Embryonic facial prominence (tissue), 1 donor: ENCODE results near the gene KIF6.

Experiments
- DNase-seq: peaks from one replicate; pipeline ENCODE4 v3.0.0-alpha.2; 2016; ENCODE audit errors: extremely low spot score

KIF6 gene

GRCh38 chr6:39319621-39320362 lies 405.4 kb downstream of the KIF6 start:
- no peak for DNase-seq

- DNase-seq, result no peak
Observed at GRCh38 chr6:39317256-39317655, 408.0 kb downstream of the KIF6 start.

- DNase-seq, result no peak
Observed at GRCh38 chr6:39314273-39314795, 410.9 kb downstream of the KIF6 start, which contains the start of gene KCNK17. Gene KCNK17, minus strand, starts transcription at chr6:39314419. Its CDS starts 99 bp downstream, at chr6:39314320.

GRCh38 chr6:39313526-39314272 lies 411.5 kb downstream of the KIF6 start:
- no peak for DNase-seq

- DNase-seq, result no peak
Observed at GRCh38 chr6:39312912-39313525, 412.2 kb downstream of the KIF6 start.

- no peak for DNase-seq
Observed at GRCh38 chr6:39310542-39310941, 414.7 kb downstream of the KIF6 start.

GRCh38 chr6:39309942-39310531 lies 415.2 kb downstream of the KIF6 start:
- no peak for DNase-seq

- no peak for DNase-seq
Observed at GRCh38 chr6:39307462-39307861, 417.7 kb downstream of the KIF6 start.

GRCh38 chr6:39304951-39305350 lies 420.3 kb downstream of the KIF6 start:
- no peak for DNase-seq

- no peak for DNase-seq
Observed at GRCh38 chr6:39303425-39304153, 421.6 kb downstream of the KIF6 start.

GRCh38 chr6:39302669-39303424 lies 422.4 kb downstream of the KIF6 start:
- peak; percentile 30 for DNase-seq

- no peak for DNase-seq
Observed at GRCh38 chr6:39302011-39302410, 423.2 kb downstream of the KIF6 start.

- DNase-seq, result no peak
Observed at GRCh38 chr6:39301606-39302005, 423.6 kb downstream of the KIF6 start.

- DNase-seq, result no peak
Observed at GRCh38 chr6:39300739-39301138, 424.5 kb downstream of the KIF6 start.

- no peak for DNase-seq
Observed at GRCh38 chr6:39298061-39298460, 427.1 kb downstream of the KIF6 start.

GRCh38 chr6:39296745-39297640 lies 428.2 kb downstream of the KIF6 start:
- DNase-seq, result no peak

- DNase-seq, result no peak
Observed at GRCh38 chr6:39295611-39296011, 429.6 kb downstream of the KIF6 start.

- DNase-seq, result no peak
Observed at GRCh38 chr6:39294899-39295298, 430.3 kb downstream of the KIF6 start.

GRCh38 chr6:39294133-39294532 lies 431.1 kb downstream of the KIF6 start:
- DNase-seq, result no peak

- DNase-seq, result no peak
Observed at GRCh38 chr6:39292637-39293036, 432.6 kb downstream of the KIF6 start.
